HG03045 (cell line): ENCODE measurements around the gene CCDC85A.

Experiments
- ATAC-seq: cut with Tn5 transposase; IDR thresholded peaks from one replicate; pipeline ENCODE4 v1.9.1; 2021; ENCODE audit warnings: mild to moderate bottlenecking, moderate library complexity; ENCODE audit not compliant: unreplicated experiment

The CCDC85A gene

DNA sequence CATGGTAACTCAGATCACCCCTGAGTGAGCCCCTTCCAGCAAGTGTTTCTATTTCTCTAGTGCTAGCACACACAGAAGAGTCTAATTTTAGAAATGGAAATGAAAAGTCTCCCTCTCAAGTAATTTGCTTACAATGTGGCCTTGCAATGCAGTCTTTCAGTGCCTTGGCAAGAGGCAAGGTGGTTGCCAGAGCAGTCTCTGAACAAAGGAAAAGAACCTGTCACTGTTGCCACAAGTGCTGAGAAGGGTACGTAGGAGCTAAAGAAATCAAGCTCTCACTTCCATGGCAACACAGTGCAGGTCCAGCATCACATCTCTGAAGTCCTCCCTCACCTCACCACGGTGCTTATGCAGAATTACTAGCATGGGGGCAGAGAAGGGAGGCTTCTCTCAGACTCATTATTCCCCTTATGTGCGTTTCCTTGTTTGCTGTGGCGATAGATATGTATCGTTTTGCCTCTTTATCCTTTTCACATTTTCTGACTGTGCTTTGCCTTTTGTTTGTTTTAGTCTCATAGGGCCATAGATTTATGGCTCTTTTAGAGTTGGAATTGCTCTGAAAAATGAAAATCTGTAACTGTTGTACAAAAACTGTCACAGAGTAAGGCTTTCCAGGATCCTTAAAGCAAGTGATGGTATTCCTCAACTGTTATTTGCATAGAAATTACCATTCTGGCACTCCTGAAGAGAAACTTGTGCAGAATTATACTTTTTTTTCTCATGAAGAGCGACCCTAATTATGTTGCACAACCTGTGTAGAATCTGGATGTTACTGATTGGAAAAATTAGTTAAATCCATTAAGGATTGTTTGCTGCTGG lies 164.8 kb downstream of the CCDC85A start:
- ATAC-seq: no peak

GRCh38 chr2:56357655-56358295 lies 174.0 kb downstream of the CCDC85A start:
- no peak for ATAC-seq

- no peak for ATAC-seq
Measured at GRCh38 chr2:56361844-56362243, 178.1 kb downstream of the CCDC85A start.

DNA sequence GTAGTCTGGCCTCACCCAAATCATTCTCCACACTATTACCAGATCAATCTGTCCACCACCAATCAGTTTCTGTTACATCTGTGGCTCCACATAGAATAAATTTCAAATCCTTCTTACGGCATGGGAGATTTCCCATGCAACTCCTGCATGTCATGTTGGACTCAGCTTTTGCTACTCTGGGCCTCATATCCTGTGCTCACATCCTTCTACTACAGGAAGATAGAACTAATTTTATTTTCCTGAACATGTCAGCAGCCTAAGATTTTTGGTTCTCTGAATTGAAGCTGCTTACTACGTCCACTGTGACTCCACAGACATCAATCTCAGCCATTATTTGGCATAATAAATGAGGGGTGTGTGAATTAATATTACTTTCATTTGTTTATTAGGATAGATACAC lies 181.1 kb downstream of the CCDC85A start:
- no peak for ATAC-seq

- ATAC-seq: no peak
Measured at GRCh38 chr2:56369316-56369715, 185.5 kb downstream of the CCDC85A start.

- no peak for ATAC-seq
Measured at GRCh38 chr2:56372071-56372656, 188.4 kb downstream of the CCDC85A start.

DNA sequence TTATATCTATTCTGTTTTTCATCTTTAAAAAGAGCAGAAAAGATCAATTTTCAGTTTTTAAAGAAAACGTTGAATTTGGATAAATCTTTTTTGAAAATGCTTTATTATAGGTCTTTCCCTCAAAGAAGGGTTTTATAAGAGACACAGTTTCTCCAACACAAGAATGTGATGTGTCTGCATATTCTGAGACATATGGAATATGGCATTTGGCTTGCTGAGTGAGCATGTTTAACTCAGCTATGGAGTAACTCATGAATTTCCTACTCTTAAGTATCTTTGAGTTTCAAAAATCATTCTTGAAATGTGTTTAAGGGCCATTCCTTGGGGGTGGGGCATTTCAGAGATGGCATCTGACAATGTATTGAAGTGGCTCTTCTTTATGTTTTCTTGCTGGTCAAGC lies 191.5 kb downstream of the CCDC85A start:
- ATAC-seq: no peak

- ATAC-seq: no peak
Measured at GRCh38 chr2:56376699-56377665, 193.2 kb downstream of the CCDC85A start.

- no peak for ATAC-seq
Measured at GRCh38 chr2:56379066-56379465, 195.3 kb downstream of the CCDC85A start.

- no peak for ATAC-seq
Measured at GRCh38 chr2:56380861-56381260, 197.1 kb downstream of the CCDC85A start.

DNA sequence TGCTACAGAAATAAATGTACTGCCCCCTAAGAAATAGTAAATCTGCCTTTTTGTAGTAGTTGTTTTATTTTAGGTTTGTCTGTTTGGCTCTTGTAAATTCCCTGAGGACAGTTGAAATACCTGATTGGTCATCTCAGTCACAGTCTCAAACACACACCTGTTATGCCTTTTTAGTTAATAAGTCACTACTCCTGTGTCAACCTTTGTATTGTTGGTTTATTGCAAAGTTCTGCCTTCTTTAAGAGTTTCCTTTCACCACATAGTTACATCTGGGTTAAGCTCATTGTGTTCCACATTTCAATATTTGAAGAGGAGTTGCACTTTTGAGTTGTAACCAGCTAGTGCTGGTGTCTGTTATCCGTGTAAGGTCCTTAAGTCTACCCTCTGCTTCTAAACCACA lies 198.7 kb downstream of the CCDC85A start:
- ATAC-seq: no peak

DNA sequence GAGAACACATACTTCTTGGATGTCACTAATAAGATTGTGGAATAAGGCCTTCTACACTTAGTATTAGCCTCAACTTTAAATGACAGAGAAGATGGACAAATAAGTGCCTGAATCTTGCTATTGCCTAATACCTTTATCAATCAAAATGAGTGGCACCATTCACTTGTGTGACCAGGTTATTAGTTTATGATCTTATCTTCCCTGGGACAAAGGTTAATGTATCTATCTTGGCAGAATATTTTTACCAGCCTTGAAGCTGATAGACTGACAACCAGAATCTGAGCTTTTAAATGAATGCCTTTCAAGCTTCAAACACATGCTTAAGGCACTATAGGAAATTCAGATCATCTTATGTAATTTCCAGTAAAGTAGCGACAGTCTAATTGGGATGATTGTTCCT lies 202.9 kb downstream of the CCDC85A start:
- ATAC-seq: no peak

DNA sequence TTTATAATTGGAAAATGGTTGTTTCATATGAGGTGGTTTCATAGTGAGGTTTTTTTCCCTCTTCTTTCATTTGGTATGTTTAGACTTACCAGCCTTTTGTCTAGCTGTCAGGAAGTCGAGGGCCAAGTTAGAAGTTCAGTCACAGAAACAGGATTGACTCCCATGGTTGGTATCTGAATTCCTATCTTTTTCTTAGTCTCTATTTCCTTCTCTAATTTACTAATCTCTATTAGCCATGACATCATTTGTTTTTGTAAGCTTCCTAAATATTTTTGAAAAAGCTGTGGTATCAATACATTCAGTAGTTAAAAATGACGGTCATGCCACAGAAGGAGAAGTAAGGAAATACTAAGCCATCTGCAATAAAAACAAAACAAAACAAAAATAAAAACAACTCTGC lies 206.9 kb downstream of the CCDC85A start:
- no peak for ATAC-seq

GRCh38 chr2:56410140-56410539 lies 226.3 kb downstream of the CCDC85A start:
- no peak for ATAC-seq

- ATAC-seq: no peak
Measured at GRCh38 chr2:56416500-56417176, 232.8 kb downstream of the CCDC85A start.
